Left ventricle myocardium inferior (tissue), 1 donor: ENCODE measurements around the gene MAB21L4. TPM values are rescaled to one million over a fixed set of nuclear protein-coding genes. Genes with fewer than 3 reads are reported as not detected.

ENCODE experiments used
- DNase-seq: peaks from one replicate; pipeline ENCODE4 v3.0.0-alpha.2; 2020
- H3K27ac ChIP-seq: fragments of 200-600 bp; replicated peaks from 2 replicates; pipeline ENCODE4 v1.8.0; 2021
- H3K27me3 ChIP-seq: fragments of 200-600 bp; 2 replicates; pipeline ENCODE4 v1.8.0; 2021; ENCODE audit warnings: low read depth
- H3K36me3 ChIP-seq: fragments of 200-600 bp; 2 replicates; pipeline ENCODE4 v1.8.0; 2021
- H3K4me1 ChIP-seq: fragments of 200-600 bp; 2 replicates; pipeline ENCODE4 v1.8.0; 2021
- H3K4me3 ChIP-seq: fragments of 200-600 bp; 2 replicates; pipeline ENCODE4 v1.8.0; 2021; ENCODE audit warnings: mild to moderate bottlenecking, moderate library complexity
- H3K9me3 ChIP-seq: fragments of 200-600 bp; replicated peaks from 2 replicates; pipeline ENCODE4 v1.8.0; 2021
- CTCF ChIP-seq: fragments of 200-600 bp; IDR thresholded peaks from 2 replicates; pipeline ENCODE4 v1.8.0; 2021; ENCODE audit warnings: antibody characterized with exemption, mild to moderate bottlenecking, borderline replicate concordance
- intact Hi-C: fragments of 100-400 bp; cut with micrococcal nuclease; formaldehyde crosslinking; loops from one replicate; pipeline ENCODE4 v1.11.0; 2022
- total RNA-seq: library from RNA; stranded (reverse); fragmentation: NEBNext Ultra II Directional; extraction: Animal tissue kit (Norgen Biotek cat#: 25700); gene quantifications from one replicate; pipeline ENCODE4 v1.2.1, GENCODE V29; 2021
- donor health status: DM: no; HTN: yes; CAD: no; lungs with severe emphysema.

MAB21L4 gene
- total RNA-seq, 1 donor from 2014 or later = not detected

DNA sequence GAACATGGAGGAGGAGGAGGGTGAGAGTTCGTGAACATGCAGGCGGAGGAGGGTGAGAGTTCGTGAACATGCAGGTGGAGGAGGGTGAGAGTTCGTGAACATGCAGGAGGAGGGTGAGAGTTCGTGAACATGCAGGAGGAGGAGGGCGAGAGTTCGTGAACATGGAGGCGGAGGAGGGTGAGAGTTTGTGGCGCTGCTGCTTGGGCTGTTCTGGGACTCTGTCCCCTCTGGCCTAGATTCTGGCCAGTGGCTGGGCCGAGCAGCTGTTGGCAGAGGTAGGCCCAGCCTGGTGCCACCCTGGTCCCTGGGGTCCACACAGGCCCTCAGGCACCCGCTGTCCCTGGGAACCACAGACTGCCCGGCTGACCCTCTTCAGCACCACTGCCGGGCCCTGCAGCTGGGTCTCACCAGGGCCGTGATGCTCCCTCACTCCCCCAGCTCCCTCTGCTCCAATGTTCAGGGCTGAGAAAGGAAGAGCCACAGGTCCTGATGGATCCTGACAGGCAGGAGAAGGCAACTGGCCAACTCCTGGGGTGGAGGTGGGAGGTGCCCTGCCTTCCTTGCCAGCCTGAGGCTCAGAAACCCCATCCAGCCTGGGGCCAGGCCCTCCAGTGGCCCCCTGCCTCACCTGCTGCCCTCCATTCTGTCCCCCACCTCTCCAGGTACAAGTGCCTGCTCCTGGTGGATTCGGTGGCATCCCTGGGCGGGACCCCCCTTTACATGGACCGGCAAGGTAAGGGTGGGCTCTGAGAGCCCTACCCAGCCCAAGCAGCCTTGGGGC lies 23.4 kb downstream of the MAB21L4 start:
- no peak for TF ChIP-seq CTCF
- Histone ChIP-seq H3K4me3 (no peak overlapping the region), H3K36me3 (no peaks in the 10 kb centered on the region), H3K27me3 (peaks cover 20% of the 10 kb centered on the region), H3K9me3 (no peaks in the 10 kb centered on the region), H3K27ac (no peak overlapping the region), H3K4me1 (no peaks in the 10 kb centered on the region)
- DNase-seq = no peak
- intact Hi-C loops = no loop called here

GRCh38 chr2:240871071-240871958 lies 24.6 kb downstream of the MAB21L4 start:
- Histone ChIP-seq H3K27me3 (peaks cover 20% of the 10 kb centered on the region), H3K36me3 (no peaks in the 10 kb centered on the region), H3K4me1 (no peaks in the 10 kb centered on the region), H3K9me3 (no peaks in the 10 kb centered on the region), H3K4me3 (no peak overlapping the region), H3K27ac (no peak overlapping the region)
- intact Hi-C loops = no loop called here
- no peak for DNase-seq
- TF ChIP-seq CTCF = no peak

DNA sequence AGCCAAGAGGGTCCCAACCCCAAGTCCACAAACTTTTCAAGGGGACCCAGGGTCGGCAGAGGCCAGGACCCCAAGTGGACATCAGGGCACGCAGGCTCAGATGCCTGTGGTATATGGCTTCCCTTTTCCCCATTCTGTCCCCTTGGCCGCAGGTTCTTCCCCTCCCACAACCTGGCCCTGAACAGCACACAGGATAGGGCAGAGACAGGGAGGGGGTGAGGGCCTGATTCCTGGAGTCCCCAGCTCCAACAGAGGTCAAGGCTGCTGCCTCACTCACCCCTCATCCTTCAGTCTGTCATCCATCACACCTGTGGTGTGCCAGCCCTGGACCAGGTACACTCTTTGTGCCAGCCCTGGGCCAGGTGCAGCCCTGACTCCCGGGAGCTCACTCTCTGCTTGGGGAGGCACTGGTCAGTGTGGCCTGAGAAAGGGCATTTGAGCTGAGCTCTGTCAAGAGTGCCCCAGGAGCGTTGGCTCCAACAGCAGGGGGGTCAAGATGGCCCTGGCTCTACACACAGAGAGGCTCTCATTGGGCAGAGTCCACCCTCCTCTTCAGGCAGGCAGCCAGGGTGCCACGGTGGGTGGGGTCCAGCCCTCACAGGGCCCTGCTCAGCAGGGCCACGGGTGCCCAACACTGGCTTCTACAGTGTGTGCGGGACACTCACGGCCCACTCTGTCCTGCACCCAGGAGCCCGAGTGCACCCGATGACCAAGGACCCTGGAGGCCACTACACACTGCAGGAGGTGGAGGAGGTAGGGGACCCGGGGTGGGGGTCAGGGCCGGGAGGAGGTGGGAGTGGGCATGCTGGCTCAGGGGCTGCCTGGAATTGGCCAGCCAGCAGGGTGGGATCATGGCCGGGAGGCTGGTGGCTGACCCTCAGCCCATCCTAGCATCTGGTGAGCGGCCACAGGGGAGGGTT lies 25.7 kb downstream of the MAB21L4 start:
- Histone ChIP-seq H3K4me3 (no peak overlapping the region), H3K9me3 (no peaks in the 10 kb centered on the region), H3K4me1 (no peaks in the 10 kb centered on the region), H3K27me3 (peaks cover 20% of the 10 kb centered on the region), H3K27ac (no peak overlapping the region), H3K36me3 (no peaks in the 10 kb centered on the region)
- intact Hi-C loops = no loop called here
- no peak for DNase-seq
- no peak for TF ChIP-seq CTCF

DNA sequence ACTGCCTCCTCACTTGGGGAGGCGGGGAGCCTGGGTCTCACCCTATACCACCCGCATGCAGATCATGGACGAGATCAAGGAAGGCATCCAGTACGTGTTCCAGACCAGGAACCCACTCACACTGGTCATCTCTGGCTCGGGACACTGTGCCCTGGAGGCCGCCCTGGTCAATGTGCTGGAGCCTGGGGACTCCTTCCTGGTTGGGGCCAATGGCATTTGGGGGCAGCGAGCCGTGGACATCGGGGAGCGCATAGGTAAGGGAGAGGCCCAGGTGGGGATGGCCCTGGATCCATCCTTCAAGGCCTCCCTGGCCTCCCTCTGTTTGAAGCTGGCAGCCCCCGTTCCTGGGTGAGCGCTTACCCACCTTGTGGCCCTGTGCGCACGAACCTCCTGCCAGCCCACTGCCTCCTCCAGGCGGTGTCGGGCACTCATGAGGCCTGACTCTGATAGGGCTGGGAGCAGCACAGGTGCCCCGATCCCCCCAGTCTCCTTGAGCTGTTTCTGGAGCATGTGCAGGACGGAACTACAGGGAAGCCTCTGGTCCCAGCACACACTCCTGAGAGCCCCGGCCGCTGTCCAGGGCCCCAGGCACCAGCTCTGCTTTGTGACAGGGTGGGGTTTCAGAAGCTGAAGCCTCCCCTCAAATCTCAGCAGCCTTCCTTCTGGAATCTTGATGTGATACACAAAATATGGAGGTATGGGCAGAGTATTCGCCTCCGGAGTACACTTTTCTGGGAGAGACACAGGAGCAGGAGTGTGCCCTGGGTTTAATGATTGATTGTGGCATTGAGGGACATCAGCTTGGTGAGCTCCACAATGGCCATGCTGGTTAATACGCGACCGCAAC lies 26.6 kb downstream of the MAB21L4 start:
- Histone ChIP-seq H3K27ac (no peak overlapping the region), H3K27me3 (peaks cover 20% of the 10 kb centered on the region), H3K9me3 (no peaks in the 10 kb centered on the region), H3K36me3 (no peaks in the 10 kb centered on the region), H3K4me1 (no peaks in the 10 kb centered on the region), H3K4me3 (no peak overlapping the region)
- no peak for DNase-seq
- intact Hi-C loops = no loop called here
- TF ChIP-seq CTCF = no peak
